Suppressor macrophage (primary cell): Measurements from ENCODE around the gene ANXA6.

Experiments
- DNase-seq, 4 experiments: peaks; one replicate each; pipeline ENCODE4 v3.0.0-alpha.2; 2020 to 2022

Gene ANXA6

GRCh38 chr5:151151793-151152192, 5.8 kb downstream of the ANXA6 start:
- peak; percentile 92 to 98 (median 94) for DNase-seq

- DNase-seq = no peak
Observed at GRCh38 chr5:151151263-151151660, 6.3 kb downstream of the ANXA6 start.

- peak; percentile 80 to 91 (median 90) for DNase-seq
Observed at GRCh38 chr5:151150471-151151262, 6.9 kb downstream of the ANXA6 start.

GRCh38 chr5:151148583-151148982, 9.0 kb downstream of the ANXA6 start:
- DNase-seq = no peak

- DNase-seq = no peak
Observed at GRCh38 chr5:151147033-151147432, 10.5 kb downstream of the ANXA6 start.

GRCh38 chr5:151146061-151146460, 11.5 kb downstream of the ANXA6 start:
- peak; percentile 27 to 70 (median 52) for DNase-seq

GRCh38 chr5:151144922-151145321, 12.7 kb downstream of the ANXA6 start:
- no peak for DNase-seq

- DNase-seq = no peak
Observed at GRCh38 chr5:151144275-151144674, 13.3 kb downstream of the ANXA6 start.

- no peak for DNase-seq
Observed at GRCh38 chr5:151143645-151144044, 13.9 kb downstream of the ANXA6 start.

- DNase-seq = no peak
Observed at GRCh38 chr5:151142933-151143332, 14.6 kb downstream of the ANXA6 start.

- DNase-seq = no peak
Observed at GRCh38 chr5:151141535-151141934, 16.0 kb downstream of the ANXA6 start.

GRCh38 chr5:151140686-151141459, 16.7 kb downstream of the ANXA6 start:
- no peak for DNase-seq

GRCh38 chr5:151139646-151140045, 17.9 kb downstream of the ANXA6 start:
- no peak for DNase-seq

- no peak for DNase-seq
Observed at GRCh38 chr5:151139015-151139414, 18.6 kb downstream of the ANXA6 start.

GRCh38 chr5:151138114-151138513, 19.5 kb downstream of the ANXA6 start:
- no peak for DNase-seq

- DNase-seq = no peak
Observed at GRCh38 chr5:151137067-151137825, 20.3 kb downstream of the ANXA6 start.

- DNase-seq = no peak
Observed at GRCh38 chr5:151134228-151134627, 23.4 kb downstream of the ANXA6 start.

- DNase-seq = peak; percentile 80 to 94 (median 88)
Observed at GRCh38 chr5:151132963-151133362, 24.6 kb downstream of the ANXA6 start.

GRCh38 chr5:151130922-151131891, 26.4 kb downstream of the ANXA6 start:
- no peak for DNase-seq

- DNase-seq = no peak
Observed at GRCh38 chr5:151130235-151130921, 27.2 kb downstream of the ANXA6 start.

- no peak for DNase-seq
Observed at GRCh38 chr5:151128817-151129216, 28.8 kb downstream of the ANXA6 start.
